WTC11 (cell line): ENCODE results near the gene MAPK8IP1. TPM values are rescaled to one million over a fixed set of nuclear protein-coding genes. Genes with fewer than 3 reads are reported as not detected.

Experiments used
- ATAC-seq: fragments of 200-7000 bp; cut with Tn5 transposase; 2 replicates; pipeline ENCODE4 v1.10.0; 2021; ENCODE audit warnings: mild to moderate bottlenecking, moderate library complexity
- CTCF ChIA-PET: fragments of 300-600 bp; sonication (Branson Sonifier 250); formaldehyde crosslinking; loops from one replicate; lab custom pipeline; 2021; ENCODE audit warnings: antibody characterized with exemption; lab: Charles Lee
- POLR2A ChIA-PET: fragments of 350-600 bp; sonication (Branson Sonifier 250); formaldehyde crosslinking; loops from one replicate; lab custom pipeline; 2021; ENCODE audit warnings: antibody characterized with exemption; lab: Charles Lee
- DNase-seq: peaks from one replicate; pipeline ENCODE4 v3.0.0; 2021; ENCODE audit warnings: low spot score
- H3K27ac Mint-ChIP-seq: 2 replicates; pipeline ENCODE4 v1.8.0; 2021; ENCODE audit warnings: mixed read lengths
- H3K27me3 Mint-ChIP-seq: 2 replicates; pipeline ENCODE4 v1.8.0; 2021; ENCODE audit warnings: low read depth, mild to moderate bottlenecking, moderate library complexity, mixed read lengths
- H3K36me3 Mint-ChIP-seq: 2 replicates; pipeline ENCODE4 v1.8.0; 2021; ENCODE audit warnings: mixed read lengths
- H3K4me1 Mint-ChIP-seq: 2 replicates; pipeline ENCODE4 v1.8.0; 2022; ENCODE audit warnings: mixed read lengths
- H3K4me3 Mint-ChIP-seq: 2 replicates; pipeline ENCODE4 v1.8.0; 2021; ENCODE audit warnings: mild to moderate bottlenecking, moderate library complexity, mixed read lengths
- H3K9me3 Mint-ChIP-seq: 2 replicates; pipeline ENCODE4 v1.8.0; 2021; ENCODE audit warnings: mixed read lengths
- CREM ChIP-seq: sonication (generic); formaldehyde crosslinking; IDR thresholded peaks from 2 replicates; pipeline ENCODE4 v1.8.1; 2022; ENCODE audit warnings: mild to moderate bottlenecking, missing genetic modification reagents, moderate library complexity
- ELF4 ChIP-seq: sonication (generic); formaldehyde crosslinking; IDR thresholded peaks from 2 replicates; pipeline ENCODE4 v1.8.1; 2022; ENCODE audit warnings: low read depth, mild to moderate bottlenecking, moderate library complexity, missing genetic modification reagents
- FOXP1 ChIP-seq: sonication (generic); formaldehyde crosslinking; IDR thresholded peaks from 2 replicates; pipeline ENCODE4 v1.8.0; 2022; ENCODE audit warnings: missing genetic modification reagents, mild to moderate bottlenecking, moderate library complexity, borderline replicate concordance
- MXD4 ChIP-seq: fragments of 250-450 bp; sonication (Bioruptor Pico); IDR thresholded peaks from 2 replicates; pipeline ENCODE4 v1.8.0; 2021; ENCODE audit warnings: mild to moderate bottlenecking, moderate library complexity, borderline replicate concordance
- NR1H2 ChIP-seq: sonication (generic); formaldehyde crosslinking; IDR thresholded peaks from 2 replicates; pipeline ENCODE4 v1.9.0; 2021; ENCODE audit warnings: mild to moderate bottlenecking, moderate library complexity, missing genetic modification reagents
- OVOL2 ChIP-seq: fragments of 250-450 bp; sonication (Bioruptor Pico); IDR thresholded peaks from 2 replicates; pipeline ENCODE4 v1.9.0; 2021; ENCODE audit warnings: mild to moderate bottlenecking, borderline replicate concordance
- PRRX2 ChIP-seq: fragments of 250-450 bp; sonication (Bioruptor Pico); IDR thresholded peaks from 2 replicates; pipeline ENCODE4 v1.8.0; 2021; ENCODE audit warnings: mild to moderate bottlenecking
- RELA ChIP-seq: sonication (generic); formaldehyde crosslinking; IDR thresholded peaks from 2 replicates; pipeline ENCODE4 v1.8.1; 2022; ENCODE audit warnings: missing genetic modification reagents, mild to moderate bottlenecking, borderline replicate concordance
- SMAD4 ChIP-seq: sonication (generic); formaldehyde crosslinking; IDR thresholded peaks from 2 replicates; pipeline ENCODE4 v1.8.0; 2022; ENCODE audit warnings: mild to moderate bottlenecking, missing genetic modification reagents
- SOX15 ChIP-seq: fragments of 250-450 bp; sonication (Bioruptor Pico); IDR thresholded peaks from 2 replicates; pipeline ENCODE4 v1.9.0; 2021; ENCODE audit warnings: mild to moderate bottlenecking
- ZNF263 ChIP-seq: sonication (generic); formaldehyde crosslinking; IDR thresholded peaks from 2 replicates; pipeline ENCODE4 v1.8.1; 2022; ENCODE audit warnings: low read depth, mild to moderate bottlenecking, moderate library complexity, missing genetic modification reagents
- ZNF416 ChIP-seq: fragments of 250-450 bp; sonication (Bioruptor Pico); IDR thresholded peaks from 2 replicates; pipeline ENCODE4 v1.9.0; 2021; ENCODE audit warnings: mild to moderate bottlenecking, inconsistent platforms
- ZNF423 ChIP-seq: fragments of 250-450 bp; sonication (Bioruptor Pico); IDR thresholded peaks from 2 replicates; pipeline ENCODE4 v2.1.2; 2022; ENCODE audit warnings: mild to moderate bottlenecking, moderate library complexity
- total RNA-seq: library from RNA; stranded (reverse); gene quantifications from 3 replicates; pipeline ENCODE4 v1.2.3, GENCODE V29; 2021
- TF ChIP-seq, protein P1 (sequence below): fragments of 250-450 bp; sonication (Bioruptor Pico); IDR thresholded peaks from 2 replicates; pipeline ENCODE4 v1.9.0; 2021; ENCODE audit warnings: mild to moderate bottlenecking
- TF ChIP-seq, protein P2 (sequence below): sonication (generic); formaldehyde crosslinking; IDR thresholded peaks from 2 replicates; pipeline ENCODE4 v1.8.1; 2022; ENCODE audit warnings: low read depth, mild to moderate bottlenecking, moderate library complexity, missing genetic modification reagents, borderline replicate concordance
- TF ChIP-seq, protein P3 (sequence below): sonication (generic); formaldehyde crosslinking; IDR thresholded peaks from 2 replicates; pipeline ENCODE4 v1.8.1; 2022; ENCODE audit warnings: mild to moderate bottlenecking, moderate library complexity, missing genetic modification reagents
- TF ChIP-seq, protein P4 (sequence below): fragments of 250-450 bp; sonication (Bioruptor Pico); IDR thresholded peaks from 2 replicates; pipeline ENCODE4 v2.1.2; 2022; ENCODE audit warnings: mild to moderate bottlenecking, moderate library complexity

The MAPK8IP1 gene
- total RNA-seq, 1 experiment from 2014 or later: 34.1 TPM

DNA sequence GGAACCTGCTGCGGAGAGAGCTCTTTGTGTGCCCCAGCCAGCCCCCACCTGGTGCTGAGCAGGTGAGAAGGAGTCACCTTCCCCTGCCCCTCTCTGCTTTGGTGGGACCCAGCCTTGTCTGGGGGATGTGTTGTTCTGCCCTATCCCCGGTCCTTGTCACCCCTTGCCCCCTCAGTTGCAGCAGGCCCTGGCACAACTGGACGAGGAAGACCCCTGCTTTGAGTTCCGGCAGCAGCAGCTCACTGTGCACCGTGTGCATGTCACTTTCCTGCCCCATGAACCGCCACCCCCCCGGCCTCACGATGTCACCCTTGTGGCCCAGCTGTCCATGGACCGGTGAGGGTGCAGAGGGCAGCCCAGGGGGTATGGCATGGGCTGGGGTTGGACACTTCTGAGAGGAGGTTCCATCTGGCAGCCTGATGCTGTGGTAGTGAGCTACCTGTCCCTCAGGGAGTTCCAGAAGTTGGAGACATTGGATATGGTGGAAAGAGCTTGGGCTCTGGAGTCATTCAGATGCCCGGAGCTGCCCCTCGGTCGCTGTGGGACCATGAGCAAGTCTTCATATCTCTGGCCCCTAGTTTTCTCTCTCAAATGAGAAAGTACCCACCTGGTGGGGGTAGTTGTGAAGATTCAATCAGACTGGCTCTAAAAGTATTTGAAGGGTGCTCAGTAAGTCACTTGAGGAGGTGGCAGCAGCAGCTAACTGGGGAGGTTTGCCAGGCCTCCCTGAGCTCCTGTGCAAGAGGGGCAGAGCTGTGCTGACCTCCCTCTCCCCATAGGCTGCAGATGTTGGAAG lies 41.3 kb downstream of the MAPK8IP1 start:
- Mint-ChIP-seq H3K27ac (no peak overlapping the region), H3K36me3 (peaks cover 28% of the 10 kb centered on the region), H3K27me3 (no peaks in the 10 kb centered on the region), H3K4me3 (no peak overlapping the region), H3K4me1 (peaks cover 8% of the 10 kb centered on the region), H3K9me3 (no peaks in the 10 kb centered on the region)
- ChIA-PET CTCF (interaction anchor here (0.6 to 2.3 kb wide), 4 partner anchors 38 to 425 kb away, joined by 3 to 5 read pairs (median 4); no protein-coding TSS in a partner anchor), POLR2A (no interaction called here)
- ATAC-seq (no peak), DNase-seq (no peak)
- TF ChIP-seq OVOL2 (CRISPR knock-in tag) (no peak), CREM (CRISPR knock-in tag) (no peak), SMAD4 (CRISPR knock-in tag) (no peak), PRRX2 (no peak), ZNF423 (CRISPR knock-in tag) (no peak)
- TF ChIP-seq, protein P1, sequence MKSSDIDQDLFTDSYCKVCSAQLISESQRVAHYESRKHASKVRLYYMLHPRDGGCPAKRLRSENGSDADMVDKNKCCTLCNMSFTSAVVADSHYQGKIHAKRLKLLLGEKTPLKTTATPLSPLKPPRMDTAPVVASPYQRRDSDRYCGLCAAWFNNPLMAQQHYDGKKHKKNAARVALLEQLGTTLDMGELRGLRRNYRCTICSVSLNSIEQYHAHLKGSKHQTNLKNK (CRISPR knock-in tag): no peak
- TF ChIP-seq, protein P2, sequence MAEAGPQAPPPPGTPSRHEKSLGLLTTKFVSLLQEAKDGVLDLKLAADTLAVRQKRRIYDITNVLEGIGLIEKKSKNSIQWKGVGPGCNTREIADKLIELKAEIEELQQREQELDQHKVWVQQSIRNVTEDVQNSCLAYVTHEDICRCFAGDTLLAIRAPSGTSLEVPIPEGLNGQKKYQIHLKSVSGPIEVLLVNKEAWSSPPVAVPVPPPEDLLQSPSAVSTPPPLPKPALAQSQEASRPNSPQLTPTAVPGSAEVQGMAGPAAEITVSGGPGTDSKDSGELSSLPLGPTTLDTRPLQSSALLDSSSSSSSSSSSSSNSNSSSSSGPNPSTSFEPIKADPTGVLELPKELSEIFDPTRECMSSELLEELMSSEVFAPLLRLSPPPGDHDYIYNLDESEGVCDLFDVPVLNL (CRISPR knock-in tag): no peak

DNA sequence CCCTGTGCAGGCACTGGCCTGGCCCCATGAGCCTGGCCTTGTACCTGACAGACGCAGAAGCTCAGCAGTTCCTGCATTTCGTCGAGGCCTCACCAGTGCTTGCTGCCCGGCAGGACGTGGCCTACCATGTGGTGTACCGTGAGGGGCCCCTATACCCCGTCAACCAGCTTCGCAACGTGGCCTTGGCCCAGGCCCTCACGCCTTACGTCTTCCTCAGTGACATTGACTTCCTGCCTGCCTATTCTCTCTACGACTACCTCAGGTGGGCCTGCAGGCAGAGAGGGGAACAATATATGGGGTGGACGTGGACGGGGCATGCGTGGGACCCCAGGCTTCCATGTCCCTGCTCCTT lies 41.9 kb downstream of the MAPK8IP1 start:
- ChIA-PET CTCF (interaction anchor here (1.0 kb wide), 1 partner anchor 38 kb away, joined by 4 read pairs; no protein-coding TSS in a partner anchor), POLR2A (no interaction called here)
- Mint-ChIP-seq H3K9me3 (no peaks in the 10 kb centered on the region), H3K4me3 (no peak overlapping the region), H3K36me3 (peaks cover 32% of the 10 kb centered on the region), H3K4me1 (peaks cover 8% of the 10 kb centered on the region), H3K27me3 (no peaks in the 10 kb centered on the region), H3K27ac (peak overlapping the region; percentile 32; the same call in 1 of the 2 replicates)
- TF ChIP-seq ZNF263 (CRISPR knock-in tag) (no peak), ZNF416 (0 out of 2 replicates have a peak, but pooled peaks have one; percentile 21)
- DNase-seq (no peak), ATAC-seq (no peak)

DNA sequence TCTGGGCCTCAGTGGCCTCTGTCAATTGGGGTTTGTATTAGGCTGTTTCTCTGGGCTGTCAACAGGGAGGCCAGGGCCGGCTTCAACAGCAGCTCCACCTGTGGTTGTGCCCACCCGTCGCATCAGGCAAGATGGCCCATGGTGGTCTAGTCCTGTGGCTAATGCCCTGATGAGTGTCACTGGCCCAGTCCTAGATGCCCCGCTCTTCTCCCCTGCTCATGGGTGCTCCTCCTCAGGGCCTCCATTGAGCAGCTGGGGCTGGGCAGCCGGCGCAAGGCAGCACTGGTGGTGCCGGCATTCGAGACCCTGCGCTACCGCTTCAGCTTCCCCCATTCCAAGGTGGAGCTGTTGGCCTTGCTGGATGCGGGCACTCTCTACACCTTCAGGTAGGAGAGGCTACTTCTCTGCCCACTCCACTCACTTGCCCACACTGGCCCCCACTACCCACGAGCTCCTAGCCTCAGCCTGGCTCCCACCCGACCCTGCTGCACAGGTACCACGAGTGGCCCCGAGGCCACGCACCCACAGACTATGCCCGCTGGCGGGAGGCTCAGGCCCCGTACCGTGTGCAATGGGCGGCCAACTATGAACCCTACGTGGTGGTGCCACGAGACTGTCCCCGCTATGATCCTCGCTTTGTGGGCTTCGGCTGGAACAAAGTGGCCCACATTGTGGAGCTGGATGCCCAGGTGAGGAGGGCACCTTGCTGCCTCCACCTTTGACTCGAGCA lies 42.4 kb downstream of the MAPK8IP1 start:
- H3K9me3 Mint-ChIP-seq: no peaks in the 10 kb centered on the region
- CTCF ChIA-PET: interaction anchor here (0.8 to 1.0 kb wide), 2 partner anchors 37 to 79 kb away, joined by 4 to 6 read pairs; no protein-coding TSS in a partner anchor
- H3K36me3 Mint-ChIP-seq: peaks cover 33% of the 10 kb centered on the region
- no peak overlapping the region for H3K4me3 Mint-ChIP-seq
- POLR2A ChIA-PET: no interaction called here
- H3K27ac Mint-ChIP-seq: peak overlapping the region; percentile 32; the same call in 1 of the 2 replicates
- ATAC-seq: no peak
- TF ChIP-seq SMAD4 (CRISPR knock-in tag) (no peak), RELA (CRISPR knock-in tag) (no peak), FOXP1 (CRISPR knock-in tag) (no peak), NR1H2 (CRISPR knock-in tag) (no peak), ELF4 (CRISPR knock-in tag) (no peak), SOX15 (CRISPR knock-in tag) (no peak), MXD4 (CRISPR knock-in tag) (no peak)
- TF ChIP-seq, protein P3, sequence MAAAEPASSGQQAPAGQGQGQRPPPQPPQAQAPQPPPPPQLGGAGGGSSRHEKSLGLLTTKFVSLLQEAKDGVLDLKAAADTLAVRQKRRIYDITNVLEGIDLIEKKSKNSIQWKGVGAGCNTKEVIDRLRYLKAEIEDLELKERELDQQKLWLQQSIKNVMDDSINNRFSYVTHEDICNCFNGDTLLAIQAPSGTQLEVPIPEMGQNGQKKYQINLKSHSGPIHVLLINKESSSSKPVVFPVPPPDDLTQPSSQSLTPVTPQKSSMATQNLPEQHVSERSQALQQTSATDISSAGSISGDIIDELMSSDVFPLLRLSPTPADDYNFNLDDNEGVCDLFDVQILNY (CRISPR knock-in tag): no peak
- TF ChIP-seq, protein P4, sequence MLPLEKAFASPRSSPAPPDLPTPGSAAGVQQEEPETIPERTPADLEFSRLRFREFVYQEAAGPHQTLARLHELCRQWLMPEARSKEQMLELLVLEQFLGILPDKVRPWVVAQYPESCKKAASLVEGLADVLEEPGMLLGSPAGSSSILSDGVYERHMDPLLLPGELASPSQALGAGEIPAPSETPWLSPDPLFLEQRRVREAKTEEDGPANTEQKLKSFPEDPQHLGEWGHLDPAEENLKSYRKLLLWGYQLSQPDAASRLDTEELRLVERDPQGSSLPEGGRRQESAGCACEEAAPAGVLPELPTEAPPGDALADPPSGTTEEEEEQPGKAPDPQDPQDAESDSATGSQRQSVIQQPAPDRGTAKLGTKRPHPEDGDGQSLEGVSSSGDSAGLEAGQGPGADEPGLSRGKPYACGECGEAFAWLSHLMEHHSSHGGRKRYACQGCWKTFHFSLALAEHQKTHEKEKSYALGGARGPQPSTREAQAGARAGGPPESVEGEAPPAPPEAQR (CRISPR knock-in tag): no peak
- no peak for DNase-seq
- H3K27me3 Mint-ChIP-seq: no peaks in the 10 kb centered on the region
- peaks cover 8% of the 10 kb centered on the region for H3K4me1 Mint-ChIP-seq
